Urothelium cell line (cell line): ENCODE data around the gene MYL5.
"Not testable (repeated sequence)": the region's sequence is repeated elsewhere in the genome, so short reads cannot be mapped to it uniquely, and the experiment has no call there.

Experiments used
- DNase-seq: peaks from one replicate; pipeline ENCODE4 v3.0.0; 2011; ENCODE audit warnings: low spot score, mixed read lengths
- FAIRE-seq: peaks from 2 replicates; lab custom pipeline; 2011; peaks lifted over from hg19 to GRCh38; lab: Jason Lieb, UNC

MYL5 gene

DNA sequence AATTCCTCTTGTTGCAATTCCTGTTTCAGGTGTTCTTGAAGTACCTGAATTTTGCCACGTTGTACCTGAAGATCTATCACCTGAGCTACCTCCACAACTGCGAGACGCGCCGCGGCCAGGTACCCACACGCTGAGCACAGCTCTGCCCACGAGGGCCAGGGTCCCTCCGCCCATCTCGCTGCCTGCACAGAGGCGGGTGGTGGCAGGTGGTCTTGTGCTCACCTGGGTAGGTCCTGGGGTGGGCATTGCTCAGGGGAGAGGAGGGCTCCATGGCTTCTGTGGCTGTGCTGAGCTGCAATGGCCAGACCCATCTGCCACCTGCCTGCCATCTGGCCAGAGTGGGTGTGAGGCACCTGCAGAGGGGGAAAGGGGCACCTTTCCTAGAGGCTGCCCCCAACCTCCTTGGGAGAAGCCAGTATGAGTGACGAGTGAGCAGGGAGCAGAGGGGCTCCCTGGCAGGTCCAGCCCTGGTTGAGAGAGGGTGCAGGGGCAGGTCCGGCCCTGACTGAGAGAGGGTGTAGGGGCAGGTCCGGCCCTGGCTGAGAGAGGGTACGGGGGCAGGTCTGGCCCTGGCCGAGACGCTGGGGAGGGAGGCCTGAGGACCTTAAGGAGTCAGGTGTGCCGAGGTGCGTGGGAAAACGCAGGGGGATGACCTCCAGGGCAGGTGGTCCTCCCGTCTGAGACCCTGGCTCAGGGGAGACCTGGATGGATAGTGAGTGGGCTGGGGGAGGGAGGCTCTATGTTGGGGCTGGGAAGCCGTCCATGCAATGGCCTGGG, 38.3 kb upstream of the MYL5 start:
- DNase-seq (no peak), FAIRE-seq (no peak)

GRCh38 chr4:636628-637159, 37.6 kb upstream of the MYL5 start:
- FAIRE-seq, result no peak
- DNase-seq, result no peak

- FAIRE-seq (no peak), DNase-seq (no peak)
Observed at GRCh38 chr4:637536-638280, 36.6 kb upstream of the MYL5 start.

- DNase-seq, FAIRE-seq: not testable (repeated sequence)
Observed at GRCh38 chr4:642366-642765, 32.0 kb upstream of the MYL5 start.

DNA sequence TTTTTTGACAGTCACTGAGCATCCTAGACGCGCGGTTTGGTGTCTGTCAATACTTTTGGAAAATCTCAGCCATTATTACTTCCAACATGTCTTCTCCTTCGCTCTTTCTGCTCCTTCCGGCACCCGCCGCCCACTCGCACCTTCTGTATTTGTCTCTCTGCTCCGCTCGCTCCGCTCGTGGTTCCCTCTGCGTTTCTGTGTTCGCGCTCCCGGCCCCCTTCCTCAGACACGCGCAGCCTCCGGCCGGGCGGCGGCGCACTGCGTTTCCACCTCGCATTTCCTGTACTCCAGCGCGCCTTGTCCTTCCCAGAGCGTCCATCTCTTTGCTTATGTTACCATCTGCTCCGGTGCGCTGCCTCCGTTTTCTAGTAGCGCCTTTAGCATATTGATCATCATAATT, 27.9 kb upstream of the MYL5 start:
- no peak for FAIRE-seq
- DNase-seq, result no peak

GRCh38 chr4:647481-647880, 26.9 kb upstream of the MYL5 start:
- FAIRE-seq (no peak), DNase-seq (no peak)

DNA sequence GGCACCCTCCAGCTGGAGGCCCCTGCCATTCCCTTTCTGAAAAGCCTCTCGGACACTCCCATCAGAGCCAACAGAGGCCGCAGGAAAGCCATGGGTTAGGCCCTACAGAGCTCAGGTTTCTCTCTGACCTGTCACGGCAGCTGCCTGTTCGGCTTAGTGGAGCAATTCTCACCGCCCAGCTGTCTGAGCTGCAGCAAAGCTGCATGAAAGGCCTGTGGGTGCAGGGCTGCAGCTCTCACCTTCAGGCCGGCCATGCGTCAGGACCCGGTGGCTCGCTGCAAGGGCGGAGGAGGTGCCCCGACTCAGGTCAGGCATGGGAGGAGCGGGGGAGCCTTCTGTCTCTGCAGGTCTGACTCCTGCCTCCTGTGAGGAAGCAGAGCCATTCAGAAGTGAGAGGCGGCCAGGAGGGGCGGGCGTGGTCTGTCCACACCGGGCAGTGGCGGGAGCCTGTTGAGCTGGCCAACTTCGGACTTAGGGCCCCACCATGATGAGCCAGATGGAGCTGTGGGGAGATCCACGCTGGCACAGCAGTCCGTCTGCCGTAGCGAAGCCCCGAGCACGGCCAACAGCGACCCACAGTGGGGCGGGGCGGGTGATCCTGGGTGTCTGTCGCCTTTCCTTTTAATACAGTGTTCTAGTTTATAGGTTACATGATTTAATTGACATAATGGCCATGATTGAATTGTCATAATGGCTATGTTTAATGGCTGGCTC, 25.6 kb upstream of the MYL5 start:
- FAIRE-seq, result no peak
- DNase-seq, result no peak

DNA sequence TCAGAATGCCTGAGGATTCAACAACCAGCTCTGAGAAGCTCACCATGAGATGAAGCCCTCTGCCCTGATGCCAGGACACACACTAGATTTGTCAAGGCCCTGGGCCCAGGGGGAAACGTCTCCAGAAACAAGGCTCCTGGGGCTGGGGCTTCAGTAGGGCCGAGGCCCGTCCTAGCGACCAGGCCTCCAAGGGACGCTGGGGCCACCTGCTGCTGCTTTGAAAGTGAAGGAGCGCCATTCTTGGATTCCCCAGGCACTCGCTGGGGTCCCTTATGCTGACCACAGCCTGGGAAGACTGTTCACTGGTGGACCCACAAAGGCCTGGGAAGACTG, 25.1 kb upstream of the MYL5 start:
- DNase-seq (no peak), FAIRE-seq (no peak)

DNA sequence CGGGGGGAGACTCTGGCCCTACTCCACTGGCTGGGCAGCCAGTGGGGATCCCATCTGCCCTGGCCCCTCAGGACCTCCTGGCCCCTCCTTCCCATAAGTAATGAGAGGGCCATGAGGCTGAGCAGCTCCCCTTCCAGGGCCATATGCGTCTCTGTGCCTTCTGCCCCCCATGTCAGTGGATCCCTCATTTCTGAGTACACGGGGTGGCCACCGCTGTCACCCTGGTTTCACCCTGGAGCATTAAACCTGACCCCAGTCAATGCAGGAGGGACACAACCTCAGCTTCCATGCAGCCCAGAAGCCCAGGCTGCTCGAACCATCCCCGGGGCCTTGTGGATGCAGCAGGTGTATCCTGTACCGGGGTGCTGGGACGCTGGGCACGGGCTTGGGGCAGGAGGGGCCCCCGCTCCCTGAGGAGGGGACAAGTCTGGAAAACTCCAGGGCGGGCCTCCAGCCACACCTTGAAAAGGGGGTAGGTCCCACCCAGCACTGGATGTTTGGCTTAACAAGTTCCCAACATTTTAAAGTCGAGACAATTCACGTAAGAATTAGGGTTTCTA, 24.5 kb upstream of the MYL5 start:
- DNase-seq (no peak), FAIRE-seq (no peak)

- DNase-seq (no peak), FAIRE-seq (no peak)
Observed at GRCh38 chr4:650461-650860, 23.9 kb upstream of the MYL5 start.

- FAIRE-seq, result no peak
- no peak for DNase-seq
Observed at GRCh38 chr4:650951-651883, 23.1 kb upstream of the MYL5 start.

GRCh38 chr4:651884-652642, 22.3 kb upstream of the MYL5 start:
- DNase-seq (no peak), FAIRE-seq (no peak)

GRCh38 chr4:653080-653821, 21.1 kb upstream of the MYL5 start:
- FAIRE-seq (no peak), DNase-seq (no peak)

GRCh38 chr4:653831-654502, 20.4 kb upstream of the MYL5 start:
- FAIRE-seq (no peak), DNase-seq (no peak)

DNA sequence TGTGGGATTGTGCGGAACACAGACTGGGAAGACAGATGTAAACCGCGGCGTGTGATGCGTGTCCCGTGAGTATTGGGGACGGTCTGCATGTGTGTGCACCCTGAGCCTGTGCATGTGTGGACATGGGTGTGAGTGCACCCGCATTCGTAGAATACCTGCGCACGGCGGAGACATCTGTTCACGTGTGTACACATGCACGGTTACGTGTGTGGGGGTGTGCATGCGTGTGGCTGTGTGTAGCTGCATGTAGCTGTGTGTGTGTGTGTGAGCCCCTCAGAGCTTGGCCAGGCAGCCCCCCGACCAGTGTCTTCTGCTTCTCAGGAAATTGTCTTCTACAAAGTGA, 19.9 kb upstream of the MYL5 start:
- no peak for FAIRE-seq

GRCh38 chr4:654871-655463, 19.4 kb upstream of the MYL5 start:
- FAIRE-seq, result no peak
- no peak for DNase-seq

More for the DNA sequence above, 19.9 kb upstream of the MYL5 start:
- no peak for DNase-seq

GRCh38 chr4:655464-656151, 18.7 kb upstream of the MYL5 start:
- FAIRE-seq, result no peak
- DNase-seq, result no peak
